H1 (cell line): ENCODE data around the gene TMEM271. TPM values are rescaled to one million over a fixed set of nuclear protein-coding genes. Genes with fewer than 3 reads are reported as not detected.

Experiments
- CTCF ChIA-PET: fragments of 300-600 bp; sonication (Branson Sonifier 250); formaldehyde crosslinking; loops from one replicate; lab custom pipeline; 2021; ENCODE audit not compliant: partially characterized antibody; lab: Charles Lee
- POLR2A ChIA-PET: fragments of 300-600 bp; sonication (Branson Sonifier 250); formaldehyde crosslinking; loops from one replicate; lab custom pipeline; 2021; ENCODE audit warnings: inconsistent platforms; ENCODE audit not compliant: partially characterized antibody; lab: Charles Lee
- DNase-seq, 2 experiments: peaks; one replicate each; pipeline versions ENCODE4 v3.0.0 to v3.0.0-alpha.2; 2010 to 2022; ENCODE audit warnings: low spot score in 2 of 2, low read depth in 1 of 2, mixed read lengths in 1 of 2
- FAIRE-seq: peaks from 2 replicates; lab custom pipeline; 2011; peaks lifted over from hg19 to GRCh38; lab: Jason Lieb, UNC
- H2AFZ ChIP-seq: 2 replicates; pipeline ENCODE4 v1.8.1; 2012; ENCODE audit warnings: low read length, inconsistent platforms
- H2AK5ac ChIP-seq: 2 replicates; pipeline ENCODE4 v1.6.1; 2013; ENCODE audit warnings: low read depth, low read length
- H2BK120ac ChIP-seq: replicated peaks from 2 replicates; pipeline ENCODE3; 2013; ENCODE audit warnings: low read depth, low read length, inconsistent platforms
- H2BK12ac ChIP-seq: 2 replicates; pipeline ENCODE4 v1.6.1; 2013; ENCODE audit warnings: low read depth, low read length
- H2BK15ac ChIP-seq: 2 replicates; pipeline ENCODE4 v1.6.1; 2013; ENCODE audit warnings: low read length
- H2BK20ac ChIP-seq: 2 replicates; pipeline ENCODE4 v1.6.1; 2013; ENCODE audit warnings: low read length
- H2BK5ac ChIP-seq: 2 replicates; pipeline ENCODE4 v1.6.1; 2013; ENCODE audit warnings: low read depth, low read length
- H3K14ac ChIP-seq: 2 replicates; pipeline ENCODE4 v1.6.1; 2013; ENCODE audit warnings: inconsistent platforms; ENCODE audit not compliant: insufficient read length
- H3K18ac ChIP-seq: 2 replicates; pipeline ENCODE4 v1.6.1; 2013; ENCODE audit warnings: low read length; ENCODE audit errors: extremely low read depth
- H3K23ac ChIP-seq: 2 replicates; pipeline ENCODE4 v1.6.1; 2013; ENCODE audit warnings: inconsistent platforms; ENCODE audit not compliant: insufficient read length
- H3K23me2 ChIP-seq: 2 replicates; pipeline ENCODE4 v1.6.1; 2013; ENCODE audit warnings: low read depth, low read length
- H3K27ac ChIP-seq: 2 replicates; pipeline ENCODE4 v1.6.1; 2011; ENCODE audit warnings: low read depth, low read length, inconsistent platforms
- H3K27me3 ChIP-seq, 4 experiments: replicated peaks in 1 of 4; 1 replicate in 1 of 4; 2 replicates in 3 of 4; pipeline versions ENCODE4 v1.6.1 to v1.8.1; 2011 to 2013; ENCODE audit warnings: low read length in 3 of 4, mild to moderate bottlenecking in 3 of 4, inconsistent platforms in 2 of 4, mixed read lengths in 2 of 4, moderate library complexity in 1 of 4; ENCODE audit not compliant: control insufficient read depth in 3 of 4, insufficient read depth in 3 of 4; ENCODE audit errors: extremely low read depth in 1 of 4
- H3K36me3 ChIP-seq, 4 experiments: 2 replicates each; pipeline versions ENCODE4 v1.6.1 to v1.8.1; 2011 to 2013; ENCODE audit warnings: mild to moderate bottlenecking in 4 of 4, low read length in 3 of 4, moderate library complexity in 2 of 4, control low read depth in 1 of 4, inconsistent platforms in 1 of 4; ENCODE audit not compliant: insufficient read depth in 4 of 4, control insufficient read depth in 2 of 4
- H3K4ac ChIP-seq: replicated peaks from 2 replicates; pipeline ENCODE3; 2013; ENCODE audit warnings: low read length, low read depth, mixed read lengths, inconsistent platforms; ENCODE audit not compliant: insufficient read length
- H3K4me1 ChIP-seq, 4 experiments: replicated peaks in 1 of 4; 1 replicate in 1 of 4; 2 replicates in 3 of 4; pipeline versions ENCODE4 v1.6.1 to v1.8.1; 2011 to 2013; ENCODE audit warnings: low read length in 3 of 4, inconsistent platforms in 2 of 4, mixed read lengths in 1 of 4; ENCODE audit not compliant: insufficient read depth in 4 of 4, control insufficient read depth in 3 of 4
- H3K4me2 ChIP-seq, 2 experiments: 2 replicates each; pipeline versions ENCODE4 v1.6.1 to v1.8.1; 2011 to 2013; ENCODE audit warnings: low read depth in 2 of 2, low read length in 2 of 2, control low read depth in 1 of 2, inconsistent platforms in 1 of 2, mild to moderate bottlenecking in 1 of 2; ENCODE audit not compliant: insufficient read depth in 1 of 2
- H3K4me3 ChIP-seq, 4 experiments: fragments of 200-600, 300-600 bp in 1 of 4; sonication (generic), shearing (Covaris generic), sonication (Bioruptor Twin) in 1 of 4; 2 replicates each; pipeline versions ENCODE4 v1.5.1 to v1.8.1; 2011 to 2016; ENCODE audit warnings: low read length in 4 of 4, low read depth in 3 of 4, control low read depth in 2 of 4, inconsistent platforms in 2 of 4, mild to moderate bottlenecking in 2 of 4, mixed read lengths in 1 of 4, moderate library complexity in 1 of 4; ENCODE audit not compliant: insufficient read depth in 2 of 4; ENCODE audit errors: extremely low read depth in 1 of 4
- H3K56ac ChIP-seq: replicated peaks from 2 replicates; pipeline ENCODE3; 2013; ENCODE audit warnings: low read depth, mild to moderate bottlenecking, mixed read lengths, low read length, inconsistent platforms; ENCODE audit not compliant: insufficient read length
- H3K79me1 ChIP-seq: 2 replicates; pipeline ENCODE4 v1.6.1; 2013; ENCODE audit warnings: low read depth, low read length, control low read depth
- H3K79me2 ChIP-seq, 2 experiments: 2 replicates each; pipeline versions ENCODE4 v1.6.1 to v1.8.1; 2012 to 2013; ENCODE audit warnings: low read length in 2 of 2, mild to moderate bottlenecking in 2 of 2, inconsistent platforms in 1 of 2; ENCODE audit not compliant: insufficient read depth in 2 of 2, control insufficient read depth in 1 of 2
- H3K9ac ChIP-seq, 4 experiments: replicated peaks in 1 of 4; 1 replicate in 1 of 4; 2 replicates in 3 of 4; pipeline versions ENCODE4 v1.6.1 to v1.8.1; 2011 to 2013; ENCODE audit warnings: low read depth in 3 of 4, low read length in 3 of 4, control low read depth in 2 of 4, mild to moderate bottlenecking in 2 of 4, moderate library complexity in 2 of 4, inconsistent platforms in 1 of 4; ENCODE audit errors: extremely low read depth in 1 of 4
- H3K9me3 ChIP-seq, 2 experiments: 2 replicates each; pipeline versions ENCODE4 v1.6.1 to v1.8.1; 2012 to 2013; ENCODE audit warnings: mild to moderate bottlenecking in 2 of 2, moderate library complexity in 2 of 2, control low read depth in 1 of 2, inconsistent platforms in 1 of 2, low read depth in 1 of 2, low read length in 1 of 2, mixed read lengths in 1 of 2; ENCODE audit not compliant: insufficient read depth in 2 of 2
- H4K20me1 ChIP-seq, 2 experiments: replicated peaks in 1 of 2; 2 replicates each; pipeline versions ENCODE3 to v1.8.1; 2011 to 2013; ENCODE audit warnings: inconsistent platforms in 2 of 2, low read length in 2 of 2, mild to moderate bottlenecking in 1 of 2; ENCODE audit not compliant: insufficient read depth in 2 of 2, control insufficient read depth in 1 of 2
- H4K5ac ChIP-seq: 2 replicates; pipeline ENCODE4 v1.6.1; 2013; ENCODE audit warnings: low read length, low read depth, mixed read lengths, inconsistent platforms; ENCODE audit not compliant: insufficient read length
- H4K8ac ChIP-seq: 2 replicates; pipeline ENCODE4 v1.8.0; 2013; ENCODE audit warnings: mild to moderate bottlenecking, moderate library complexity, low read length, inconsistent platforms; ENCODE audit not compliant: insufficient read depth; ENCODE audit errors: extremely low read depth
- H4K91ac ChIP-seq: replicated peaks from 2 replicates; pipeline ENCODE3; 2013; ENCODE audit warnings: low read length, mixed read lengths, inconsistent platforms; ENCODE audit not compliant: insufficient read length
- ASH2L ChIP-seq: fragments of 200-600, 300-600 bp; sonication (generic); IDR thresholded peaks from one replicate; pipeline ENCODE4 v1.7.1; 2017; ENCODE audit warnings: low read length
- POLR2A ChIP-seq, 2 experiments: IDR thresholded peaks; 1 replicate in 1 of 2; 2 replicates in 1 of 2; pipeline ENCODE4 v1.6.1; 2011; ENCODE audit warnings: low read depth in 2 of 2, low read length in 2 of 2, mild to moderate bottlenecking in 2 of 2; ENCODE audit errors: control extremely low read depth in 1 of 2
- RXRA ChIP-seq: IDR thresholded peaks from 2 replicates; pipeline ENCODE4 v1.6.1; 2011; ENCODE audit warnings: low read depth, mild to moderate bottlenecking, low read length, moderate library complexity; ENCODE audit not compliant: insufficient read depth
- WGBS, 2 experiments: shearing (Covaris generic) in 1 of 2; methylation state at CpG; one replicate each; pipeline versions ENCODE4 v1.1.6 to v1.1.7; 2013 to 2015; ENCODE audit warnings: low lambda C conversion rate in 2 of 2, mixed read lengths in 2 of 2, inconsistent platforms in 1 of 2, low coverage in 1 of 2, missing lambda C conversion rate in 1 of 2; ENCODE audit not compliant: insufficient replicate concordance in 2 of 2, insufficient coverage in 1 of 2, insufficient read length in 1 of 2; ENCODE audit errors: extremely low coverage in 1 of 2, missing lambda C conversion rate in 1 of 2; 5-methylcytosine and 5-hydroxymethylcytosine counted together
- polyA plus RNA-seq, 7 experiments: library from polyadenylated mRNA; depleted of rRNA in 3 of 7; stranded (reverse) in 5 of 7; unstranded in 2 of 7; fragments of >200 nt in 5 of 7; fragments of 200-250 nt in 2 of 7; gene quantifications; 1 replicate in 5 of 7; 2 replicates in 1 of 7; 4 replicates in 1 of 7; pipeline versions ENCODE4 v1.2.1 to v1.2.3, GENCODE V29; 2011 to 2013; ENCODE audit warnings: missing spikeins in 2 of 7, mixed read lengths in 2 of 7
- total RNA-seq: library from RNA; stranded (reverse); fragmentation: NEBNext Ultra II Directional; extraction: Animal tissue kit (Norgen Biotek cat#: 25700); gene quantifications from 2 replicates; pipeline ENCODE4 v1.2.1, GENCODE V29; 2021
- TF ChIP-seq, protein P1 (sequence below): IDR thresholded peaks from 2 replicates; pipeline ENCODE4 v1.6.1; 2012; ENCODE audit warnings: low read length, inconsistent platforms

TMEM271 gene
- total and polyA plus RNA-seq, 2 of the 8 experiments (the other 6 are each of a cell fraction or from before 2014, with no cell fraction given): 0.08 to 0.35 TPM

DNA sequence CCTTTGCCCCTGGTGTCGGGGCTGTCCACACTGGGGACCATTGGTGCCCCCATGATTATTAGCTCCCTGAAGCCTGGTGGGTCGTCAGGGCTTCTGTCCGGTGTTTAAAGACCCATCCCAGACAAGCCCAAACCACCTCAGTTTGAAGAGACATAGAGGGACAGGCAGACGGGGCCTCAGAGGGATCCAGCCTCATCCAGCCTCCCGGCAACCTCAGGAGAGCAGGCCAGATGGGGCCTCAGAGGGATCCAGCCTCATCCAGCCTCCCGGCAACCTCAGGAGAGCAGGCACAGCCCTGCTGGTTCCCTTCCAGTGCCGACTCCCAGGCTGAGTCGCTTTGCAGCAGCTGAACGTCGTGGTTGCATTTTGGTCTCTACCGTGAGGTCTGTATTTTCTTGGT lies 45.0 kb downstream of the TMEM271 start:
- Histone ChIP-seq H3K23ac (no peak overlapping the region), H4K8ac (no peak overlapping the region), H3K18ac (no peak overlapping the region), H3K36me3 (peaks cover 8 to 44% (median 19%) of the 10 kb centered on the region in 4 experiments; a peak in 7 of 8 replicates), H4K91ac (no peak overlapping the region), H3K23me2 (no peaks in the 10 kb centered on the region), H3K9ac (no peak overlapping the region), H2BK20ac (no peak overlapping the region), H2BK12ac (no peak overlapping the region), H3K4me1 (peaks cover 0 to 2% (median under 1%) of the 10 kb centered on the region in 4 experiments; a peak in 2 of 7 replicates), H3K4me2 (no peak overlapping the region), H3K79me2 (no peaks in the 10 kb centered on the region), H3K27me3 (no peaks in the 10 kb centered on the region), H3K14ac (no peak overlapping the region), H2BK15ac (no peak overlapping the region), H3K9me3 (no peaks in the 10 kb centered on the region), H3K4me3 (no peak overlapping the region), H3K79me1 (no peaks in the 10 kb centered on the region; the same call in 1 of the 2 replicates), H2AFZ (no peak overlapping the region), H2AK5ac (no peak overlapping the region), H2BK5ac (no peak overlapping the region), H2BK120ac (no peak overlapping the region), H3K56ac (no peak overlapping the region), H4K20me1 (peaks cover 5 to 12% of the 10 kb centered on the region in 2 experiments), H3K4ac (no peak overlapping the region), H4K5ac (no peak overlapping the region), H3K27ac (no peak overlapping the region)
- 91% methylated on average over 11 of the region's 11 CpGs; no CpG with 5 or more reads in 1 of the 2 experiments for WGBS, 2 experiments
- ChIA-PET CTCF (no interaction called here), POLR2A (no interaction called here)
- FAIRE-seq: no peak
- DNase-seq: no peak
- TF ChIP-seq POLR2A (IDR thresholded peaks at IDR 0.05; ENCODE audit: control extremely low read depth in 1 of 2, low read depth in 2 of 2, low read length in 2 of 2) (no peak), RXRA (no peak), ASH2L (no peak)
- TF ChIP-seq, protein P1, sequence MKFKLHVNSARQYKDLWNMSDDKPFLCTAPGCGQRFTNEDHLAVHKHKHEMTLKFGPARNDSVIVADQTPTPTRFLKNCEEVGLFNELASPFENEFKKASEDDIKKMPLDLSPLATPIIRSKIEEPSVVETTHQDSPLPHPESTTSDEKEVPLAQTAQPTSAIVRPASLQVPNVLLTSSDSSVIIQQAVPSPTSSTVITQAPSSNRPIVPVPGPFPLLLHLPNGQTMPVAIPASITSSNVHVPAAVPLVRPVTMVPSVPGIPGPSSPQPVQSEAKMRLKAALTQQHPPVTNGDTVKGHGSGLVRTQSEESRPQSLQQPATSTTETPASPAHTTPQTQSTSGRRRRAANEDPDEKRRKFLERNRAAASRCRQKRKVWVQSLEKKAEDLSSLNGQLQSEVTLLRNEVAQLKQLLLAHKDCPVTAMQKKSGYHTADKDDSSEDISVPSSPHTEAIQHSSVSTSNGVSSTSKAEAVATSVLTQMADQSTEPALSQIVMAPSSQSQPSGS: no peak
